Measurements from ENCODE around the gene KRTAP4-12. TPM values are rescaled to one million over a fixed set of nuclear protein-coding genes. Genes with fewer than 3 reads are reported as not detected.
"Not testable (repeated sequence)": the region's sequence is repeated elsewhere in the genome, so short reads cannot be mapped to it uniquely, and the experiment has no call there.

The KRTAP4-12 gene
- total RNA-seq, 1 experiment from 2014 or later: not detected

DNA sequence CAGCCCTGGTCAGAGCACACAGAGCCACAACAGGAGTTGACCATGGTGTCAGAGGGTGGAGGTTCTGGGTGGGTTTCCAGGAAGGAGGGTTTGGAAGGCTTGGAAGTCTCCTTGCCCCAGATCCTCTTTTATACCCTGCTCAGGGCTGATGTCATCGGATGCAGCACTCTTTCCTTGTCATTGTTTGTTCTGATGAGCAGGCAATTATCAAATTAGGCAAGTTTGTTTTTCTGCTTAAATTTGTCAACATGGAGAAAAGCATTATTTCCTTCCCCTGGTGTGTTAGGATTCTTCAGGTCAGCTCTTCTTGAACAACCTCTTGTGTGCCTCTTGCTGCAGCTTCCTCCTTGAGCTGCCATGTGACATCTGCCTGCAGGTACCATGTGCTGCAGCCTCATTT is 36.7 kb upstream of the KRTAP4-12 start, which contains the start of gene KRTAP4-4:
Gene KRTAP4-4, minus strand, starts transcription at position 101 of the 400 bp plus-strand sequence. Its CDS starts 57 bp downstream, at position 44.
- no peak for DNase-seq (ENCODE audit: unreplicated experiment)
- Mint-ChIP-seq H3K4me1 (ENCODE audit: insufficient read depth, unreplicated experiment) (no peaks in the 10 kb centered on the region), H3K4me3 (ENCODE audit: unreplicated experiment) (no peak within 1 kb of the TSS), H3K36me3 (ENCODE audit: insufficient read depth, unreplicated experiment) (no peaks in the 10 kb centered on the region), H3K27ac (ENCODE audit: low read depth, unreplicated experiment) (no peak within 1 kb of the TSS), H3K9me3 (ENCODE audit: unreplicated experiment) (no peaks in the 10 kb centered on the region), H3K27me3 (ENCODE audit: insufficient read depth, unreplicated experiment) (peaks cover 28% of the 10 kb centered on the region)
- POLR2A ChIA-PET: no interaction called here
- intact Hi-C loops (cut with micrococcal nuclease): no loop called here
- no TSS peak for BruUV-seq (replicated peaks)
- TF ChIP-seq, protein P1, sequence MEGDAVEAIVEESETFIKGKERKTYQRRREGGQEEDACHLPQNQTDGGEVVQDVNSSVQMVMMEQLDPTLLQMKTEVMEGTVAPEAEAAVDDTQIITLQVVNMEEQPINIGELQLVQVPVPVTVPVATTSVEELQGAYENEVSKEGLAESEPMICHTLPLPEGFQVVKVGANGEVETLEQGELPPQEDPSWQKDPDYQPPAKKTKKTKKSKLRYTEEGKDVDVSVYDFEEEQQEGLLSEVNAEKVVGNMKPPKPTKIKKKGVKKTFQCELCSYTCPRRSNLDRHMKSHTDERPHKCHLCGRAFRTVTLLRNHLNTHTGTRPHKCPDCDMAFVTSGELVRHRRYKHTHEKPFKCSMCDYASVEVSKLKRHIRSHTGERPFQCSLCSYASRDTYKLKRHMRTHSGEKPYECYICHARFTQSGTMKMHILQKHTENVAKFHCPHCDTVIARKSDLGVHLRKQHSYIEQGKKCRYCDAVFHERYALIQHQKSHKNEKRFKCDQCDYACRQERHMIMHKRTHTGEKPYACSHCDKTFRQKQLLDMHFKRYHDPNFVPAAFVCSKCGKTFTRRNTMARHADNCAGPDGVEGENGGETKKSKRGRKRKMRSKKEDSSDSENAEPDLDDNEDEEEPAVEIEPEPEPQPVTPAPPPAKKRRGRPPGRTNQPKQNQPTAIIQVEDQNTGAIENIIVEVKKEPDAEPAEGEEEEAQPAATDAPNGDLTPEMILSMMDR (IDR thresholded peaks at IDR 0.05; ENCODE audit: unreplicated experiment): no peak
- CTCF ChIA-PET: interaction anchor here (0.6 kb wide), 3 partner anchors 83 to 185 kb away, joined by 3 to 4 read pairs (median 3); no protein-coding TSS in a partner anchor

DNA sequence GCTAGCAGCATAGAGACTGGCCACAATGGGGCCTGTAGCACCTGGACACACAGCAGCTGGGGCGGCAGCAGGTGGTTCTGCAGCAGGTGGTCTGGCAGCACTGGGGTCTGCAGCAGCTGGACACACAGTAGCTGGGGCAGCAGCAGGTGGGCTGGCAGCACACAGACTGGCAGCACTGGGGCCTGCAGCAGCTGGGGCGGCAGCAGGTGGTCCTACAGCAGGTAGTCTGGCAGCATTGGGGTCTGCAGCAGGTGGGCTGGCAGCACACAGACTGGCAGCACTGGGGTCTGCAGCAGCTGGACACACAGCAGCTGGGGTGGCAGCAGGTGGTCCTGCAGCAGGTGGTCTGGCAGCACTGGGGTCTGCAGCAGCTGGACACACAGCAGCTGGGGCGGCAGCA is 36.2 kb upstream of the KRTAP4-12 start:
- CTCF ChIA-PET: interaction anchor here (0.6 kb wide), 3 partner anchors 82 to 303 kb away, joined by 3 to 4 read pairs (median 3); no protein-coding TSS in a partner anchor
- H3K27ac Mint-ChIP-seq (ENCODE audit: low read depth, unreplicated experiment); DNase-seq (ENCODE audit: unreplicated experiment); H3K4me1 Mint-ChIP-seq (ENCODE audit: insufficient read depth, unreplicated experiment); H3K36me3 Mint-ChIP-seq (ENCODE audit: insufficient read depth, unreplicated experiment); H3K9me3 Mint-ChIP-seq (ENCODE audit: unreplicated experiment); POLR2A ChIA-PET; BruUV-seq (replicated peaks); intact Hi-C loops (cut with micrococcal nuclease); H3K4me3 Mint-ChIP-seq (ENCODE audit: unreplicated experiment): not testable (repeated sequence)
- peaks cover 28% of the 10 kb centered on the region for H3K27me3 Mint-ChIP-seq (ENCODE audit: insufficient read depth, unreplicated experiment)

DNA sequence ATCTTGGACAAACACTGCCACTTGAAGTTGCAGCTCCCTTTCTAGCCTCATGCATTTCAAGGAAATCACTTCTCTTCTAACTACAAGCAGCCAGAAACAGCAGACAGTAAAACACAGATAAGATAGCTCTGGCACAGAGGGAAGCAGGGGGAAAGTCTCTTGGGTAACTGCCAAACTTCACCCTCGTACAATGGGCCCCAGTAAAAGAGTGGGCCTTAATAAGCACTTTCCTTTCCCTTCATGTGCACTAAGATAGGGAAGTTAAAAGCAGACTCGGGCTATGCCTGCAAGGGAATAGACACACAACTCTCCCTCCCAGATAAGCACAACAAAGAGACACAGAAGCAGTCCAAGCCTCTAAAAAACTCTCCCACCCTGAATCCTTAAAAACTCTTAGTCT is 29.9 kb upstream of the KRTAP4-12 start:
- Mint-ChIP-seq H3K4me3 (ENCODE audit: unreplicated experiment) (no peak overlapping the region), H3K4me1 (ENCODE audit: insufficient read depth, unreplicated experiment) (no peaks in the 10 kb centered on the region), H3K9me3 (ENCODE audit: unreplicated experiment) (no peaks in the 10 kb centered on the region), H3K27me3 (ENCODE audit: insufficient read depth, unreplicated experiment) (peaks cover 15% of the 10 kb centered on the region), H3K36me3 (ENCODE audit: insufficient read depth, unreplicated experiment) (no peaks in the 10 kb centered on the region), H3K27ac (ENCODE audit: low read depth, unreplicated experiment) (no peak overlapping the region)
- DNase-seq (ENCODE audit: unreplicated experiment): no peak
- intact Hi-C loops (cut with micrococcal nuclease): no loop called here
- POLR2A ChIA-PET: no interaction called here
- CTCF ChIA-PET: interaction anchor here (0.8 kb wide), 1 partner anchor 158 kb away, joined by 3 read pairs; no protein-coding TSS in a partner anchor
- TF ChIP-seq, protein P1 (IDR thresholded peaks at IDR 0.05; ENCODE audit: unreplicated experiment): no peak
- BruUV-seq (replicated peaks): no TSS peak

DNA sequence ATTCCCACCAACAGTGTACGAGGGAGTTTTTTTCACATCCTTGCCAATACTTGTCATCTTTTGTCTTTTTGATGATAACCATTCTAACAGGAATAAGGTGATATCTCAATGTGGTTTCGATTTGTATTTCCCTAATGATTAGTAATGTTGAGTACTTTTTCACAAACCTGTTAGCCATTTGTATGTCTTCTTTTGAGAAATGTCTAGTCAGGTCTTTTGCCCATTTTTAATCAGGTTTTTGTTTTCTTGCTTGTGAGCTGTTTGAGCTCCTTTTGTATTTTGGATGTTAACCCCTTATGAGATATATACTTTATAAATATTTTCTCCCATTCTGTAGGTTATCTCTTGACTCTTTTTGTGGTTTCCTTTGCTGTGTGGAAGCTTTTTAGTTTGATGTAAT is 27.5 kb upstream of the KRTAP4-12 start:
- H3K9me3 Mint-ChIP-seq (ENCODE audit: unreplicated experiment): no peaks in the 10 kb centered on the region
- H3K27ac Mint-ChIP-seq (ENCODE audit: low read depth, unreplicated experiment): no peak overlapping the region
- POLR2A ChIA-PET: no interaction called here
- no peak for DNase-seq (ENCODE audit: unreplicated experiment)
- no peaks in the 10 kb centered on the region for H3K36me3 Mint-ChIP-seq (ENCODE audit: insufficient read depth, unreplicated experiment)
- H3K4me3 Mint-ChIP-seq (ENCODE audit: unreplicated experiment): no peak overlapping the region
- intact Hi-C loops (cut with micrococcal nuclease): no loop called here
- CTCF ChIA-PET: interaction anchor here (0.6 kb wide), 1 partner anchor 372 kb away, joined by 3 read pairs; no protein-coding TSS in a partner anchor
- no peaks in the 10 kb centered on the region for H3K4me1 Mint-ChIP-seq (ENCODE audit: insufficient read depth, unreplicated experiment)
- BruUV-seq (replicated peaks): no TSS peak
- H3K27me3 Mint-ChIP-seq (ENCODE audit: insufficient read depth, unreplicated experiment): no peaks in the 10 kb centered on the region
- TF ChIP-seq, protein P1 (IDR thresholded peaks at IDR 0.05; ENCODE audit: unreplicated experiment): no peak
